Prostate gland (tissue), 2 donors: ENCODE results near the gene CNTF.

ENCODE experiments used
- CTCF ChIP-seq, 4 experiments: fragments of 200-600 bp in 2 of 4; fragments of 450-650 bp in 2 of 4; sonication (generic) in 2 of 4; IDR thresholded peaks; 1 replicate in 3 of 4; 2 replicates in 1 of 4; pipeline ENCODE4 v1.5.1; 2016 to 2019; ENCODE audit warnings: antibody characterized with exemption in 4 of 4, mild to moderate bottlenecking in 2 of 4, moderate library complexity in 2 of 4
- POLR2AphosphoS5 ChIP-seq: sonication (generic); formaldehyde crosslinking; IDR thresholded peaks from one replicate; pipeline ENCODE4 v1.6.1; 2017; ENCODE audit warnings: antibody characterized with exemption

- TF ChIP-seq CTCF (IDR thresholded peaks at IDR 0.05): no peak
- no peak for TF ChIP-seq POLR2AphosphoS5
These were observed 17.2 kb downstream of the CNTF start for GRCh38 chr11:58639669-58640068.
